GM21825 (cell line): Measurements from ENCODE around the gene UBE2D2.

ENCODE experiments used
- ATAC-seq: cut with Tn5 transposase; IDR thresholded peaks from one replicate; pipeline ENCODE4 v1.9.1; 2021; ENCODE audit warnings: mild to moderate bottlenecking, moderate library complexity; ENCODE audit not compliant: unreplicated experiment

The UBE2D2 gene

DNA sequence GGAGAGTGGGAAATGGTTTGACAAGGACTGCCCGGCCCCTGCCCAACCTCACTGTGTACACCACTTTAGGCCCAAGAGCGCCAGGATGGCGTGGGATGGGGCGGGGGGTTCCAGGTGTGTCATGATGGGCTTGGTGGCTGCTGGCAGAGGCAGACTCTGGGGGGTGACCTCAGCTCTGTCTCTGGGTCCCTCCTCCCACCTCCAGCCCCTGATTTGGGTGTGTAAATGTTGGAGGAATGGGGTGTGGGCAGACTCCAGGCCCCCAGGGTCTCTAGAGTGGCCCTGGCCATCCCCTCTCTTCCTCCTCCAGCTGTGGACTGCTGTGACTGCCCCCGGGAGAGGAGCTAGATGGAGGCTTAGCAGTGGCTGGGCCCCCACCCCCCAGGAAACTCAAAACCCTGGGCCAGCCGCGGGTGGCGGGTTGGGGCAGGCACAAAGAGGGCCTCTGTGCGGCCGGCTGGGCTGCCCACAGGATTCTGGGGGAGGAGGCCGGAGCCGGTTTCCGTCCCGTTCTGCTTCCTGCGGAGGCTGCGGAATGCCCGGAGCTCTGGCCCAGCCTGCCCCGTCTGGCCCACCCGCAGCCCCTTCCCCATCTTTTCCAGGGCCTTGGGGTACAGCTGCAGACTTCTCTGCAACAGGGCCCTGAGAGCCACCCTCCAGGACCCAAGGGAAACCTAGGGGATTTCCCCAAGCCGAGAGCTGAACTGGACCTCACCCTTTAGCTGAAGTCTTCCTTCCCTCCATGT lies 110.1 kb downstream of the UBE2D2 start:
- ATAC-seq = no peak

DNA sequence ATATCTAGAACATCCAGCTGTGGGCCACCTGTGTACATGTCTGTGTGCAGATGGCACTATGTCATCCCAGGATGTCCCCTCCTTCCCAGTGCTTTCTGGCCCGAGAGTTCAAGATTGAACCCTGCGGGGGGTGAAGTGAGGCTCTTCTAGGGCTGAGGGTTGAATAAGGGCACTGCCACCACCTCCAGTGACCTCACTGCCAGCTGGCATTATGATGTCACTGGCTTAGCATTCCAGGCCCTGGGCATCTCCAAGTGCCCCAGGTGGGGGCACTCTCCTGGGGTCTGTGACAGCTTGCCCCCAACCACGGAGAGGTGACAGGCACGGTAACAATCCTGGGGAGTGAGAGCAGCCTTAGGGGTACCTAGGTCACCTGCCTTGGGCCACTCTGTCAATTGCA lies 114.1 kb downstream of the UBE2D2 start:
- no peak for ATAC-seq

DNA sequence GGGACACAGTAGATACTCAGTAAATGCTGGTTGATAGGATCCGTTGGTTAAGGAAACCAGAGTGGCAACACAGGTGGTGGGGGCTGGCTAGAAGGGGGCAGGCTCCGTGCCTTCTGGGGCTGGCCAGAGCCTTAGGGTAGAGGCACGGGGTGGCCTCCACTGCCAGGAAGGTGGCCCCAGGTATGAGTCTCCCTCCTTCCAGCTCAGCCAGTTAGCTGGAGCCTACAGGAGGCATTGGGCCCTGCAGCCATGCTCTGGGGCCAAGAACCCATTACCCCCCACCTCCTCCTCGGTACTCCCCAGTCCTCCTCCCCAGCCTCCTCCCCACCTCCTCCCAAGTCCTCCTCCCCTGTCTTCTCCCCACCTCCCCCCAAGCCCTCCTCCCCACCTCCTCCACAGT lies 114.7 kb downstream of the UBE2D2 start:
- ATAC-seq = no peak

GRCh38 chr5:139676406-139676805 lies 115.3 kb downstream of the UBE2D2 start:
- ATAC-seq = no peak

GRCh38 chr5:139676951-139677735 lies 116.0 kb downstream of the UBE2D2 start:
- no peak for ATAC-seq
